Endothelial cell (in vitro differentiated cells): ENCODE results near the gene SNX14. TPM values are rescaled to one million over a fixed set of nuclear protein-coding genes. Genes with fewer than 3 reads are reported as not detected.
A peak's percentile ranks its signal among the peaks of the same experiment; 100 is the strongest.
"Not testable (repeated sequence)": the region's sequence is repeated elsewhere in the genome, so short reads cannot be mapped to it uniquely, and the experiment has no call there.

Experiments used
- DNase-seq: peaks from one replicate; pipeline ENCODE4 v3.0.0; 2021; ENCODE audit warnings: low spot score
- H3K27ac Mint-ChIP-seq: one replicate; pipeline ENCODE4 v1.8.0; 2021; ENCODE audit warnings: mixed read lengths, inconsistent platforms; ENCODE audit not compliant: unreplicated experiment
- H3K27me3 Mint-ChIP-seq: one replicate; pipeline ENCODE4 v1.8.0; 2021; ENCODE audit warnings: mild to moderate bottlenecking, moderate library complexity, mixed read lengths, inconsistent platforms; ENCODE audit not compliant: unreplicated experiment
- H3K36me3 Mint-ChIP-seq: one replicate; pipeline ENCODE4 v1.8.0; 2021; ENCODE audit warnings: mild to moderate bottlenecking, low read depth, mixed read lengths, inconsistent platforms; ENCODE audit not compliant: unreplicated experiment
- H3K4me1 Mint-ChIP-seq: one replicate; pipeline ENCODE4 v1.8.0; 2021; ENCODE audit warnings: mild to moderate bottlenecking, mixed read lengths, inconsistent platforms; ENCODE audit not compliant: unreplicated experiment
- H3K4me3 Mint-ChIP-seq: one replicate; pipeline ENCODE4 v1.8.0; 2021; ENCODE audit warnings: mild to moderate bottlenecking, mixed read lengths, inconsistent platforms; ENCODE audit not compliant: unreplicated experiment
- H3K9me3 Mint-ChIP-seq: one replicate; pipeline ENCODE4 v1.8.0; 2021; ENCODE audit warnings: mixed read lengths, inconsistent platforms; ENCODE audit not compliant: unreplicated experiment
- total RNA-seq: library from RNA; stranded (reverse); fragmentation: NEBNext Ultra II Directional; extraction: Animal tissue kit (Norgen Biotek cat#: 25700); gene quantifications from one replicate; pipeline ENCODE4 v1.2.1, GENCODE V29; 2021; ENCODE audit not compliant: unreplicated experiment
- TF ChIP-seq, protein P1 (sequence below): fragments of 200-600 bp; sonication (generic); IDR thresholded peaks from one replicate; pipeline ENCODE4 v1.5.0; 2021; ENCODE audit warnings: antibody characterized with exemption; ENCODE audit not compliant: unreplicated experiment

The SNX14 gene
- total RNA-seq, 1 donor from 2014 or later = 121 TPM

DNA sequence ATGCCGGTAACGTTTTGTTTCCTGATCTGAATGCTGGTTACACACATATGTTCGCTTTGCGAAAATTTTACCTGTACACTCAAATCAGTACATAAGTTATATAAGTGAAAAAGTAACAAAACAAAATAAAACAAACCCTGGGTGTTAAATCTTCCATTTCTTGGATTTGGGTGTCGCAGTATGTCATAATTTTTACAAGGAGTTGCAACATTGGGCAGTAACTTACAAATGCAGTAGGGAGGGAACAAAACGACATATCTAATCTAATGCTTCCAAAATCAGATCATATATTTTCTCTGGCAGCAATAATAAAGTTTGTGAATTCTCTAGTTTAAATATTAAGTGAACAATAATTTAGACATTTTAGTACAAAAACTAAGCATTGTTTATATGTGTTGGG, 25.2 kb downstream of the SNX14 start:
- TF ChIP-seq, protein P1, sequence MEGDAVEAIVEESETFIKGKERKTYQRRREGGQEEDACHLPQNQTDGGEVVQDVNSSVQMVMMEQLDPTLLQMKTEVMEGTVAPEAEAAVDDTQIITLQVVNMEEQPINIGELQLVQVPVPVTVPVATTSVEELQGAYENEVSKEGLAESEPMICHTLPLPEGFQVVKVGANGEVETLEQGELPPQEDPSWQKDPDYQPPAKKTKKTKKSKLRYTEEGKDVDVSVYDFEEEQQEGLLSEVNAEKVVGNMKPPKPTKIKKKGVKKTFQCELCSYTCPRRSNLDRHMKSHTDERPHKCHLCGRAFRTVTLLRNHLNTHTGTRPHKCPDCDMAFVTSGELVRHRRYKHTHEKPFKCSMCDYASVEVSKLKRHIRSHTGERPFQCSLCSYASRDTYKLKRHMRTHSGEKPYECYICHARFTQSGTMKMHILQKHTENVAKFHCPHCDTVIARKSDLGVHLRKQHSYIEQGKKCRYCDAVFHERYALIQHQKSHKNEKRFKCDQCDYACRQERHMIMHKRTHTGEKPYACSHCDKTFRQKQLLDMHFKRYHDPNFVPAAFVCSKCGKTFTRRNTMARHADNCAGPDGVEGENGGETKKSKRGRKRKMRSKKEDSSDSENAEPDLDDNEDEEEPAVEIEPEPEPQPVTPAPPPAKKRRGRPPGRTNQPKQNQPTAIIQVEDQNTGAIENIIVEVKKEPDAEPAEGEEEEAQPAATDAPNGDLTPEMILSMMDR = no peak
- no peak for DNase-seq
- no peak overlapping the region for H3K4me3 Mint-ChIP-seq

DNA sequence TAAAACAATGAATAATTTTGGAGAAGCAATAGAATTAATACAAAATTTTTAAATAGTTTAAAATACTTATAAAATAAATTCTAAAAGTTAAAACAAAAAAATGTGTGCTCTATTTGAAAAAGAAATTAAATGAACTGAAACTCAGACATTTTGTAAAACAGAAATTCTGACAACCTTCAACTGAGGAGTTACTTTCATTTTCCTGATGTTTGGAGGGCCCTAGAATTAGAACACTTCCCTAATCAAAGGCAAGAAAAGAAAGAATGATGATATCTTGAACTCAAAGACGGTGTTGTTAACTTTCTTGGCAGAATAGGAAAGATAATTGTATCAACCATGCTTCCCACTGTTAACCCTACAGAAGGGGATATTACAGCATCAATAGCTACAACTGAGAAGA, 27.9 kb downstream of the SNX14 start:
- H3K9me3 Mint-ChIP-seq = no peaks in the 10 kb centered on the region
- DNase-seq = no peak
- TF ChIP-seq, protein P1 = no peak
- H3K27me3 Mint-ChIP-seq = no peaks in the 10 kb centered on the region
- H3K36me3 Mint-ChIP-seq = peaks cover 21% of the 10 kb centered on the region
- no peaks in the 10 kb centered on the region for H3K4me1 Mint-ChIP-seq
- H3K4me3 Mint-ChIP-seq = no peak overlapping the region
- no peak overlapping the region for H3K27ac Mint-ChIP-seq

More for the DNA sequence above, 25.2 kb downstream of the SNX14 start:
- H3K9me3 Mint-ChIP-seq = no peaks in the 10 kb centered on the region
- H3K27ac Mint-ChIP-seq = no peak overlapping the region
- H3K36me3 Mint-ChIP-seq = peaks cover 12% of the 10 kb centered on the region
- H3K27me3 Mint-ChIP-seq = no peaks in the 10 kb centered on the region
- no peaks in the 10 kb centered on the region for H3K4me1 Mint-ChIP-seq

DNA sequence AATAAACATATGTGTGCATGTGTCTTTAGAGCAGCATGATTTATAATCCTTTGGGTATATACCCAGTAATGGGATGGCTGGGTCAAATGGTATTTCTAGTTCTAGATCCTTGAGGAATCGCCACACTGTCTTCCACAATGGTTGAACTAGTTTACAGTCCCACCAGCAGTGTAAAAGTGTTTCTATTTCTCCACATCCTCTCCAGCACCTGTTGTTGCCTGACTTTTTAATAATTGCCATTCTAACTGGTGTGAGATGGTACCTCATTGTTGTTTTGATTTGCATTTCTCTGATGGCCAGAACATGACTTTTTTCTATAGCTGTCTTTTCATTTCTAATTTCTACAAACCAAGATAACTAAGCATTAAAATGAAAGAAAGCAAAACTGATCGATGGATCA, 29.4 kb downstream of the SNX14 start:
- DNase-seq, H3K27ac Mint-ChIP-seq, H3K27me3 Mint-ChIP-seq, H3K4me1 Mint-ChIP-seq, H3K9me3 Mint-ChIP-seq: not testable (repeated sequence)
- peaks cover 21% of the 10 kb centered on the region for H3K36me3 Mint-ChIP-seq
- H3K4me3 Mint-ChIP-seq = peak overlapping the region; percentile 22

DNA sequence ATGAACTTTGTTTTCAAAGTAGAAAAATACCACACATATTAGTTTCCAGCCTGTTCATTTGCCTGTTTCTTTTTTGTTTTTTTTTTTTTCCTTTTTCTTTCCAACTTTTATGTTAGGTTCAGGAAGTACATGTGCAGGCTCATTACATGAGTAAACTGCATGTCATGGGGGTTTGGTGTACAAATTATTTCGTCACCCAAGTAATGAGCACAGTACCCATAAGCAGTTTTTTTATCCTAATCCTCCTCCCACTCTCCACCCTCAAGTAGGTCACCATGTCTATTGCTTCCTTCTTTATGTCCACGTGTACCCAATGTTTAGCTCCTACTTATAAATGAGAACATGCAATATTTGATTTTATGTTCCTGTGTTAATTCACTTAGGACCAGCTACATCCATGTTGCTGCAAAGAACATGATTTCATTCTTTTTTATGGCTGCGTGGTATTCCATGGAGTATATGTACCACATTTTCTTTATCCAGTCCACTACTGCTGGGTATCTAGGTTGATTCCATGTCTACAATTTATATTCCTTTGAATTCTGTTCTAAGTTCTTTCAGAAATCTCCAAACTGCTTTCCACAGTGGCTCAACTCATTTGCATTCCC, 31.8 kb downstream of the SNX14 start:
- Mint-ChIP-seq H3K36me3 (peaks cover 23% of the 10 kb centered on the region), H3K27ac (no peak overlapping the region), H3K4me1 (no peaks in the 10 kb centered on the region), H3K9me3 (no peaks in the 10 kb centered on the region), H3K4me3 (no peak overlapping the region), H3K27me3 (no peaks in the 10 kb centered on the region)
- no peak for DNase-seq
- TF ChIP-seq, protein P1 = no peak

DNA sequence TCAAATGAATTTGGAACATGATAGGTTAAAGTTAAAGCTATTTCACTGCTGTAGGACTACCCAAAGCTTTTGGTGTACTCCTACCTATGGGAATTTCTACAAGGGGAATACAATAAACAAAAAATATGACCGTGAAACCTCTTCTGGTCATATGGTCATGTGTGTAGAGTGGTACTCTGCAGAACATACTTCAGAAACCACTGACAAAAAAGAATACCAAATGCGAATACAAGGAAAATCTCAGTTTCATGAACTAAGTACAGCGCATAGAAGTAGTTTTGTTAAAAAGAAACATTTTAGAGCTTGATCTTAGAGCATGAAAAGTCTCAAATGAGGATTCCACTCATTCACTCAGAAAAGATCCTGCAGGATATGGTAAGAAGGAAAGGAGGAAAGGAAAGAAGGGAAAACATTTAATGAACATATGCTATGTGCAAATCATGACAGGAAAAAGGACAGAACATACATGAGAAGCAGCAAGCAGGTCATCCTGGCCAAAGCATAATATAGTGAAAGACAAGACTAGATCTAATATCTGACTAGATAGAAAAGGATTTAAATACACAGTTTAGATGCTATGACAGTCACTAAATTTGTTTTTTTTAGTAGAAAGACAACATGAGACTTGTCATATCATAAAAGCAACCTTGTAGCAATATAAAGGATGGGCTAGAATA, 36.5 kb downstream of the SNX14 start:
- Mint-ChIP-seq H3K9me3 (no peaks in the 10 kb centered on the region), H3K36me3 (peaks cover 30% of the 10 kb centered on the region), H3K27me3 (no peaks in the 10 kb centered on the region), H3K4me3 (no peak overlapping the region), H3K4me1 (no peaks in the 10 kb centered on the region), H3K27ac (no peak overlapping the region)
- no peak for DNase-seq
- TF ChIP-seq, protein P1 = no peak
